DOHH2 (cell line): ENCODE data around the gene ZRSR2.

Experiments
- CTCF ChIP-seq: fragments of 200-600 bp; sonication (generic); IDR thresholded peaks from one replicate; pipeline ENCODE4 v1.5.1; 2014; ENCODE audit warnings: antibody characterized with exemption, mild to moderate bottlenecking, low read depth, low read length; ENCODE audit not compliant: poor library complexity, severe bottlenecking
- EZH2phosphoT487 ChIP-seq: fragments of 200-600 bp; sonication (generic); IDR thresholded peaks from 2 replicates; pipeline ENCODE4 v1.6.1; 2017; ENCODE audit warnings: borderline replicate concordance, mild to moderate bottlenecking, antibody characterized with exemption, low read length, moderate library complexity, mixed read lengths

GRCh38 chrX:15825936-15826335, 35.7 kb downstream of the ZRSR2 start:
- TF ChIP-seq CTCF (no peak), EZH2phosphoT487 (no peak)
